ENCODE results near the gene SLC29A1. TPM values are rescaled to one million over a fixed set of nuclear protein-coding genes. Genes with fewer than 3 reads are reported as not detected.

SLC29A1 gene
- total and polyA plus RNA-seq, 4 donors = 15.1 to 67.2 (median 16.7) TPM

DNA sequence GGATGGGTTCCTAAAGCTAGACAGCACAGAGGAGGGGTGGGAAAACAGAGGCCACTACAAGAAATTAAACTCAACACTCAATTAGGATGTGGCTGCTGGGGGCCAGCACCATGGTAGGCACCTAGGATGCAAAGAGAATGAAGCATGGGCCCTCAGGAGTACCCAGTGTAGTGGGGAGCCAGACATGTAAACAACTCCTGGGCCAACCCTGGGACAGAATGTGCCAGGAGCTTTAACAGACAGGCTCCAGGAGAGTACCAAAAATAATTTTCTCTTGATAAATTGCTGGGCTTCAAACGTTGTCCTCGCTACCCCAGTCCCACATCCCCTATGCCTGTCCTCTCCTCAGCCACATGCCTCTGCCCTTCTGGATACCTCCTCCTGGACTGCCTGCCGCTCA is 48.5 kb downstream of the SLC29A1 start:
- H3K4me1 ChIP-seq (ENCODE audit: control insufficient read depth in 4 of 4, insufficient read depth in 4 of 4, low read length in 3 of 4) = peaks cover 0 to 9% (median 3%) of the 10 kb centered on the region in 4 donors
- DNase-seq (ENCODE audit: low spot score) = no peak

DNA sequence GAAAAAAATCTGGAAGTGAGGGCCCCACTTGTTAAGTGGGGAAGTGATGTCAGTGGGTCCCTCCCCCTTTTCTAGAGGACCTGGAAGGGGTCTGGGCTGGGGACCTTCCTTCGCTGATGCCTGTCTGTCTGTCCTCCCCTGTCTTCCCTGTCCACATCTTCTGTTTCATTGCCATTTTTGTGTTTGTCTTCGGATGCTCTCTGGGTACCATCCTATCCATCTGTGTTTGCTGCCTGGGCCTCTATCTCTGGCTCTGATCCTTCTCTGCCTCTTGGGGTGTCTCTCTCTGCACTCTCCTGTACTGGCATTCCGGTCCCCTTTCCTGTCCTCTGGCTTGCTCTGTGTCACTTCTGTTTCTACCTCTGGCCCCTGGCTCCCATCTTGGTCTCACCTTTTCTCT is 49.1 kb downstream of the SLC29A1 start:
- no peak overlapping the region for H3K4me3 ChIP-seq (ENCODE audit: low read depth in 1 of 3, low read length in 3 of 3)
- H3K9me3 ChIP-seq (ENCODE audit: control insufficient read depth in 4 of 4, low read length in 3 of 4) = no peaks in the 10 kb centered on the region
- H3K27me3 ChIP-seq (ENCODE audit: control insufficient read depth in 4 of 4, insufficient read depth in 4 of 4, low read length in 3 of 4) = peaks cover 0 to 16% (median 6%) of the 10 kb centered on the region in 4 donors
- H3K9ac ChIP-seq (ENCODE audit: low read depth in 1 of 2, low read length in 2 of 2) = no peak overlapping the region
- no peak for TF ChIP-seq JUND (IDR thresholded peaks at IDR 0.05)
- H3K36me3 ChIP-seq (ENCODE audit: control insufficient read depth in 4 of 4, insufficient read depth in 3 of 4, low read depth in 1 of 4, low read length in 3 of 4) = no peaks in the 10 kb centered on the region
- no peak overlapping the region for H3K27ac ChIP-seq (ENCODE audit: low read depth in 1 of 2, low read length in 2 of 2)
- WGBS = 84% methylated on average over 3 of the region's 3 CpGs
- DNase-seq (ENCODE audit: low spot score) = no peak
- H3K4me1 ChIP-seq (ENCODE audit: control insufficient read depth in 4 of 4, insufficient read depth in 4 of 4, low read length in 3 of 4) = peaks cover 0 to 9% (median 3%) of the 10 kb centered on the region in 4 donors

More for the DNA sequence above, 48.5 kb downstream of the SLC29A1 start:
- Histone ChIP-seq H3K36me3 (ENCODE audit: control insufficient read depth in 4 of 4, insufficient read depth in 3 of 4, low read depth in 1 of 4, low read length in 3 of 4) (no peaks in the 10 kb centered on the region), H3K4me3 (ENCODE audit: low read depth in 1 of 3, low read length in 3 of 3) (no peak overlapping the region), H3K9me3 (ENCODE audit: control insufficient read depth in 4 of 4, low read length in 3 of 4) (no peaks in the 10 kb centered on the region), H3K27ac (ENCODE audit: low read depth in 1 of 2, low read length in 2 of 2) (no peak overlapping the region), H3K9ac (ENCODE audit: low read depth in 1 of 2, low read length in 2 of 2) (no peak overlapping the region), H3K27me3 (ENCODE audit: control insufficient read depth in 4 of 4, insufficient read depth in 4 of 4, low read length in 3 of 4) (peaks cover 0 to 15% (median 5%) of the 10 kb centered on the region in 4 donors)
- TF ChIP-seq, protein P1, sequence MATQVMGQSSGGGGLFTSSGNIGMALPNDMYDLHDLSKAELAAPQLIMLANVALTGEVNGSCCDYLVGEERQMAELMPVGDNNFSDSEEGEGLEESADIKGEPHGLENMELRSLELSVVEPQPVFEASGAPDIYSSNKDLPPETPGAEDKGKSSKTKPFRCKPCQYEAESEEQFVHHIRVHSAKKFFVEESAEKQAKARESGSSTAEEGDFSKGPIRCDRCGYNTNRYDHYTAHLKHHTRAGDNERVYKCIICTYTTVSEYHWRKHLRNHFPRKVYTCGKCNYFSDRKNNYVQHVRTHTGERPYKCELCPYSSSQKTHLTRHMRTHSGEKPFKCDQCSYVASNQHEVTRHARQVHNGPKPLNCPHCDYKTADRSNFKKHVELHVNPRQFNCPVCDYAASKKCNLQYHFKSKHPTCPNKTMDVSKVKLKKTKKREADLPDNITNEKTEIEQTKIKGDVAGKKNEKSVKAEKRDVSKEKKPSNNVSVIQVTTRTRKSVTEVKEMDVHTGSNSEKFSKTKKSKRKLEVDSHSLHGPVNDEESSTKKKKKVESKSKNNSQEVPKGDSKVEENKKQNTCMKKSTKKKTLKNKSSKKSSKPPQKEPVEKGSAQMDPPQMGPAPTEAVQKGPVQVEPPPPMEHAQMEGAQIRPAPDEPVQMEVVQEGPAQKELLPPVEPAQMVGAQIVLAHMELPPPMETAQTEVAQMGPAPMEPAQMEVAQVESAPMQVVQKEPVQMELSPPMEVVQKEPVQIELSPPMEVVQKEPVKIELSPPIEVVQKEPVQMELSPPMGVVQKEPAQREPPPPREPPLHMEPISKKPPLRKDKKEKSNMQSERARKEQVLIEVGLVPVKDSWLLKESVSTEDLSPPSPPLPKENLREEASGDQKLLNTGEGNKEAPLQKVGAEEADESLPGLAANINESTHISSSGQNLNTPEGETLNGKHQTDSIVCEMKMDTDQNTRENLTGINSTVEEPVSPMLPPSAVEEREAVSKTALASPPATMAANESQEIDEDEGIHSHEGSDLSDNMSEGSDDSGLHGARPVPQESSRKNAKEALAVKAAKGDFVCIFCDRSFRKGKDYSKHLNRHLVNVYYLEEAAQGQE (IDR thresholded peaks at IDR 0.05) = no peak
- TF ChIP-seq CTCF (IDR thresholded peaks at IDR 0.05; ENCODE audit: low read depth, low read length, missing input control) (no peak), TAF1 (conservative IDR thresholded peaks at IDR 0.05) (no peak), HNF4A (conservative IDR thresholded peaks at IDR 0.05) (no peak), HNF4G (IDR thresholded peaks at IDR 0.05) (no peak), RAD21 (IDR thresholded peaks at IDR 0.05) (no peak), GABPA (IDR thresholded peaks at IDR 0.05 in 1 of 2, conservative IDR thresholded peaks at IDR 0.05 in 1 of 2) (no peak), EGR1 (IDR thresholded peaks at IDR 0.05; ENCODE audit: low read depth in 2 of 2) (no peak), ATF3 (IDR thresholded peaks at IDR 0.05) (no peak)
- 62% methylated on average over 3 of the region's 3 CpGs for WGBS

- Histone ChIP-seq H3K27ac (ENCODE audit: low read depth in 1 of 2, low read length in 2 of 2) (no peak overlapping the region), H3K27me3 (ENCODE audit: control insufficient read depth in 4 of 4, insufficient read depth in 4 of 4, low read length in 3 of 4) (peaks cover 0 to 16% (median 6%) of the 10 kb centered on the region in 4 donors), H3K9me3 (ENCODE audit: control insufficient read depth in 4 of 4, low read length in 3 of 4) (no peaks in the 10 kb centered on the region), H3K4me3 (ENCODE audit: low read depth in 1 of 3, low read length in 3 of 3) (no peak overlapping the region), H3K36me3 (ENCODE audit: control insufficient read depth in 4 of 4, insufficient read depth in 3 of 4, low read depth in 1 of 4, low read length in 3 of 4) (no peaks in the 10 kb centered on the region), H3K4me1 (ENCODE audit: control insufficient read depth in 4 of 4, insufficient read depth in 4 of 4, low read length in 3 of 4) (peaks cover 0 to 9% (median 3%) of the 10 kb centered on the region in 4 donors), H3K9ac (ENCODE audit: low read depth in 1 of 2, low read length in 2 of 2) (no peak overlapping the region)
- WGBS = 87% methylated on average over 23 of the region's 23 CpGs
- TF ChIP-seq CTCF (IDR thresholded peaks at IDR 0.05; ENCODE audit: low read depth, low read length, missing input control) = no peak
- no peak for DNase-seq (ENCODE audit: low spot score)
These were observed 49.7 kb downstream of the SLC29A1 start for GRCh38 chr6:44272999-44273566.
